DOHH2 (cell line): ENCODE results near the gene AMPD1.

Source experiments
- CTCF ChIP-seq: fragments of 200-600 bp; sonication (generic); IDR thresholded peaks from one replicate; pipeline ENCODE4 v1.5.1; 2014; ENCODE audit warnings: antibody characterized with exemption, mild to moderate bottlenecking, low read depth, low read length; ENCODE audit not compliant: poor library complexity, severe bottlenecking
- EZH2phosphoT487 ChIP-seq: fragments of 200-600 bp; sonication (generic); IDR thresholded peaks from 2 replicates; pipeline ENCODE4 v1.6.1; 2017; ENCODE audit warnings: borderline replicate concordance, mild to moderate bottlenecking, antibody characterized with exemption, low read length, moderate library complexity, mixed read lengths

GRCh38 chr1:114741963-114742746 is 46.8 kb upstream of the AMPD1 start:
- TF ChIP-seq CTCF (no peak), EZH2phosphoT487 (no peak)
